Coronary artery (tissue), 2 donors: ENCODE measurements around the gene COX17.

Source experiments
- DNase-seq: peaks from one replicate; pipeline ENCODE4 v3.0.0-alpha.2; 2017; ENCODE audit warnings: low spot score
- H3K27ac ChIP-seq, 2 donors: fragments of 200-600 bp; sonication (generic); one replicate each; pipeline ENCODE4 v1.5.1; 2016 to 2019
- H3K4me3 ChIP-seq: fragments of 200-600 bp; sonication (generic); 2 replicates; pipeline ENCODE4 v1.5.1; 2016; ENCODE audit warnings: mild to moderate bottlenecking, moderate library complexity
- CTCF ChIP-seq: fragments of 200-600 bp; sonication (generic); IDR thresholded peaks from one replicate; pipeline ENCODE4 v1.5.1; 2019; ENCODE audit warnings: antibody characterized with exemption

The COX17 gene

GRCh38 chr3:119630880-119631329, 46.3 kb downstream of the COX17 start:
- Histone ChIP-seq H3K4me3 (no peak overlapping the region), H3K27ac (peak overlapping the region in 1 of 2 donors; percentile 86)
- TF ChIP-seq CTCF = no peak
- no peak for DNase-seq

- no peak for TF ChIP-seq CTCF
- H3K27ac ChIP-seq = peak overlapping the region in 1 of 2 donors; percentile 86
- no peak overlapping the region for H3K4me3 ChIP-seq
- no peak for DNase-seq
These were observed 46.9 kb downstream of the COX17 start for GRCh38 chr3:119630128-119630879.

GRCh38 chr3:119628816-119629445, 48.3 kb downstream of the COX17 start:
- Histone ChIP-seq H3K4me3 (no peak overlapping the region), H3K27ac (peak overlapping the region in 1 of 2 donors; percentile 86)
- TF ChIP-seq CTCF = no peak
- no peak for DNase-seq

- Histone ChIP-seq H3K27ac (peak overlapping the region in 1 of 2 donors; percentile 86), H3K4me3 (no peak overlapping the region)
- no peak for TF ChIP-seq CTCF
- DNase-seq = no peak
These were observed 48.8 kb downstream of the COX17 start for GRCh38 chr3:119628390-119628789.

- Histone ChIP-seq H3K27ac (peak overlapping the region in 1 of 2 donors; percentile 83), H3K4me3 (no peak overlapping the region)
- TF ChIP-seq CTCF = no peak
- DNase-seq = no peak
These were observed 49.7 kb downstream of the COX17 start for GRCh38 chr3:119627461-119627860.

GRCh38 chr3:119626196-119626595, 51.0 kb downstream of the COX17 start:
- Histone ChIP-seq H3K4me3 (no peak overlapping the region), H3K27ac (peak overlapping the region in 1 of 2 donors; percentile 83)
- DNase-seq = no peak
- no peak for TF ChIP-seq CTCF
